Fibroblast of mammary gland (primary cell): ENCODE results near the gene ELMO2.
"Not testable (repeated sequence)": the region's sequence is repeated elsewhere in the genome, so short reads cannot be mapped to it uniquely, and the experiment has no call there.

Experiments
- DNase-seq: peaks from one replicate; pipeline ENCODE4 v3.0.0-alpha.2; 2010; ENCODE audit warnings: low read depth
- H3K4me3 ChIP-seq: 2 replicates; pipeline ENCODE4 v1.5.1; 2011; ENCODE audit warnings: low read depth, mild to moderate bottlenecking, low read length, moderate library complexity; ENCODE audit not compliant: control insufficient read depth
- CTCF ChIP-seq: conservative IDR thresholded peaks from 2 replicates; pipeline ENCODE4 v1.5.1; 2011; ENCODE audit warnings: low read depth, low read length, inconsistent platforms; ENCODE audit not compliant: control insufficient read depth, insufficient read depth

The ELMO2 gene

DNA sequence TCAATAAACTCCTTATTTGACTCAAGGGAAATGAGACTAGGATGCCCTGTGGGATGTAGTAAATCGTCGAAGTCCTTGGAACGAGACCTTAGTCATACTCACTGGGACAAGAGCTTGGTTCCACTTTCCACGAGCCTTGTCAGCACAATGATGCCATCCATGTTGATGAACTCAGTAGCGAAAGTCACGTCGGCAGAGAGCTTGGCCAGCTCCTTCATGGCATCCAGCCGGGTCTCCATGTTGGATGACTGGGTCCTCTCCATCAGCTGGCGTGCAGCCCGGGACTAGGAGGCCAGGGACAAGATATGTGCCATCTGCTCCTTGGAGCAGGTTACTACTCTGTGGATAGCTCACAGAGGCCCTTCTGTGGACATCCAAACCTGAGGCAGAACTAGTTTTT, 17.5 kb downstream of the ELMO2 start:
- H3K4me3 ChIP-seq: no peak overlapping the region
- no peak for DNase-seq
- TF ChIP-seq CTCF: no peak

- no peak overlapping the region for H3K4me3 ChIP-seq
- no peak for DNase-seq
- TF ChIP-seq CTCF: no peak
Measured at GRCh38 chr20:46388201-46388836, 18.1 kb downstream of the ELMO2 start.

GRCh38 chr20:46387054-46387453, 19.4 kb downstream of the ELMO2 start:
- DNase-seq: not testable (repeated sequence)

DNA sequence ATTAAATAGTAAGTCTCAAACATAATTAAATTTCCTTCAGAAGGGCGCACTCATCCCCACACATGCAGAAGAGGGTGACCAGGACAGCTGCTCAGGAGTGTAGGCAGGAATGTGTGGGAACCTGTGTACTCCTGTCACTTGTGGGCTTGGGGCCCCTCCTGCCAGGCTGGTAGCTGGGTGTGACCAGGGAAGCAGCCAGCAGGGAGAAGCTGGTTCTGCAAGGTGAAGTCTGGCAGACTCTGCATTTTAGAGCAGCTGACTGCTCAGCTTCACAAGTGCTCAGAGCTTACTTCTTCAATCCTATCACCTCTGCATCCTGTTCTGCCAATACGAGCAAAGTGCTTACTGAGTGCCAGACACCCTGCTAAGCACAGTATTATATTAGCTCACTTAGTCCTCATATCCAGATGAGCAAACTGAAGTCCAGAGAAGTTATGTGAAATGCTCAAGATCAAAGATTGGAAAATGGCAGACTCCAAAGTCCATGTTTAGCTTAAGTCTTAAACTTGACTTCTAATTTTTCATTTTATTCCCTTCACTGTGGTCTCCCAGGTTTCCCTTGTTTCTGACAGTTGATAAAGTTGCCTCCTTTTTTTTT, 27.9 kb downstream of the ELMO2 start:
- no peak overlapping the region for H3K4me3 ChIP-seq
- no peak for TF ChIP-seq CTCF
- DNase-seq: no peak

More at GRCh38 chr20:46387054-46387453, 19.4 kb downstream of the ELMO2 start:
- H3K4me3 ChIP-seq: not testable (repeated sequence)

- no peak for DNase-seq
- no peak for TF ChIP-seq CTCF
Measured at GRCh38 chr20:46377518-46377917, 28.9 kb downstream of the ELMO2 start.

DNA sequence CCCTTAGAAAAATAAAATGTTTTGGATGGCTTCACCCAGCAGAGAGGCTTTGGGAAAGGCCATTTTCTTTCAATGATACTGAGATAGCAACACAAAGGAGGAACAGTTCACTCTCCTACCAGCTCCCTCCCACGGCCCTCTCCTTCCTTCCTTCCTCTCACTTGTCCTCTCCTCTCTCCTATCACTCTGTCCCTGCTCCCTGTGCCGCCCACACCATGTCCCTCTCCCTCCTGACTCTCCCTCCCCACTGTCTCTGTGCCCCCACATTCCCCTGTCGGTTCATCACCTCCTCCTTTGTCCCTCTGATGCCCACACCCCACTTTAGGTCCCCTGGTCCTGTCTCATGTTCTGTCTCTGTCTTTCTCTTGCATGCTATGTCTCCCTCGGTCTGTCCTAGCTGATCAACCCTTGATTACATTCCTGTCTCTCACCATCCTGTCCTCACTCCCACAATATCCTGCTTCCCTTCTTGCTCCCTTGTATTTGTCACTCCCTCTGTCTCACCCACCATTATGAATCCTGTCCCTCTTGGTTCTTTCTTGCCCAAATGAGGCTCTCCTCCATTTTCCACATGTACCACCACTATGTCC, 30.1 kb downstream of the ELMO2 start:
- no peak overlapping the region for H3K4me3 ChIP-seq
- TF ChIP-seq CTCF: no peak
- no peak for DNase-seq

More at GRCh38 chr20:46377518-46377917, 28.9 kb downstream of the ELMO2 start:
- no peak overlapping the region for H3K4me3 ChIP-seq

GRCh38 chr20:46375771-46376170, 30.6 kb downstream of the ELMO2 start:
- TF ChIP-seq CTCF: no peak
- no peak overlapping the region for H3K4me3 ChIP-seq
- DNase-seq: peak; percentile 46
